Measurements from ENCODE around the gene RASGEF1B.

RASGEF1B gene

DNA sequence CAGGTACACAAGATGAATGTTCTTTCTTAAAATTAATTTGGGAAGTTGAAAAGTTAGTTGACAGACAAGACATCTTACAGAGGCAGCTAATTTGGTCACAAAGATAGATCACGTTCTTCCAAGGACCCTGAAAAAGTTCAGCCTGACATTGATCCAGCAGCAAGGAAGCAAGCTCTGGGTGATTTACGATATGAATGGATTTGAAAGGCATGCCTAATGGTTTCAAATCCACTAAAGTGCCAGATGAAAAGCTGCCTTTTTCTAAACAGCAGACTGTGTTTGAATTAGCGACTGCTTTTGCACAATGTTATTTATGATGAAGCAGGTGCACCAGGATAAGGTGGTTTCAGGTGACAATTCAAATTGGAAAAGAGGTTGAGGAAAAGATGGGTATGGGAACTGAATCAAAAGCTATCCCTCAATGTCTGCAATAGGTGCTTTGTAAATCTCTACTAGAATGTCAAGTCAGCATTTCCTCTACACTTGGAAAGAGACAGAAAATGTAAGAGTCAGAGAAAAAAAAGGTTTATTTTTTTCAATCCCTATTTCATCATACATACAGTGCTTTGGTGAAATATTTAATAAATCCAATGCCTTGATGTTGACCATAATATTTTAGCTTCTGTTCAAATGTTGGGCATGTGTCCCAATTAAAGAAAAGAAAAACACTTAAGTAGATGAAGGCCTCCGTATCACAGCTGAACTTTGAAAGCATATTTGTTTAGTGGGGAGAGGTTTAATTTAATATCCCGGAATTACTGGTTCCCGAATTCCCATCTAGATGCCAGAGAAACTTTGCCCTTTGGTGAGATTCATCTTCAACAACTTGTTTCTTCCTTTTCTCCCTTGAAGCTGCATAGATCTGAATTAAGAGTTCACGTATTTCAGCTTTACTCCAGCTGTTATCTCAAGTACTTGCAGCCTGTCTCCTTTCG, 6.0 kb downstream of the RASGEF1B start:
- DNase-seq = peak; percentile 85

DNA sequence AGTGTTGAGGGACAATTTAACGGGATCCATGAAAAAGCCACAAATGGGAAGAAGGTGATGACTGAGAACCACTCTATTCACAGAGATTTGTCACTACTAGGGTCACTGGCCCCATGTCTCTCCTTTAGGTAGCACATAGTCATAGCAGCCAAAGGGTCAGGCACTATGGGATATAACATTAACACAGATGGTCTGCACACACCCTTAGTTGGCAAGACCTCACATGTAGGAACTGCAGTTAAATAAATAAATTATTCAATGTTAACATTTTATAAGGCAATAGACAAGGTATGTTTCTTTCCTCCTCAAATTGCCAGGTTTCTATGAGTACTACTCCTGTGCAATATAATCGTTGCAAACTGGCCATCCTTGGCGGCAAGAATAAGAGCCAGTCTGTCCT, 10.9 kb downstream of the RASGEF1B start:
- no peak for DNase-seq

DNA sequence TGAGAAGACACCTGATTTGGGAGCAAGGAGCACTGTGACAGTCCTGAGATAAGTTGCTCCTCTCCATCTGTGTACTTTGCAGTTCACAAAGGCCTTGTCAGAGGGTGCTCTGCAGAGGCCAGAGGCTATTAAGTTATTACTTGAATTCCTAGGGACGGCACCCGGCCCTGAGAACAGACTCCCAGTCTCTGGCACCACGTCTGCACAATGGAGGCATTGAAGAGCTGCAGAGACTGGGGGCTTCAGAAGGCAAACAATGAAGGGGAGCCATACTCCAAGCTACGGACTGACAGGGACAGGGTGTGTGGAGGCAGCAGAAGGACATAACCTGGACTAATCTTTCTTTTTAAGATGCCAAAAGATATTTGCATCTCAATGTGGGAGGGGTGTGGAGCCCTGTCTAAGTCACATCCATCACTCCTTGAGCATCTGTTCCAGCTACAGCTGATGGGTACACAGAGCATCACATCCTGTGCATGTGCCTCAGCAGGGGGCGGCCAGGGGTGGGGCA, 11.5 kb downstream of the RASGEF1B start:
- no peak for DNase-seq

DNA sequence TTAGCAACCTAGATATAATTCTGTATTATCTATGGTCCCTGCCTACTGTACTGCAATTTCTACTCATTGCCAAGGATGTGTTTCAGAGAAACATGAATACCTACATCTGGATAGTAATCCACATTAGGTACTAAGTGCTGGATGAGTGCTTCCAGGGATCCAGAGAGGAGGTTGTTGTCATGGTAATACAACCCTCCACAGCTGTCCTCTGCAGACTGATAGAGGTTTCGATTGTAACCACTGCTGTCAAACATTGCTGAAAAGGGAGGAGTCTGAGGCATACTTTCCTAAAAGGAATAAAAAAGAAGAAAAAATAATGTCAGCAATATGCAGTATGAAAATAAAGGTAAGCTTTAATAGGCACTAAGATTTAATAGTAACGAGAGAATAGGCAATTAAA, 12.5 kb downstream of the RASGEF1B start:
- no peak for DNase-seq

DNA sequence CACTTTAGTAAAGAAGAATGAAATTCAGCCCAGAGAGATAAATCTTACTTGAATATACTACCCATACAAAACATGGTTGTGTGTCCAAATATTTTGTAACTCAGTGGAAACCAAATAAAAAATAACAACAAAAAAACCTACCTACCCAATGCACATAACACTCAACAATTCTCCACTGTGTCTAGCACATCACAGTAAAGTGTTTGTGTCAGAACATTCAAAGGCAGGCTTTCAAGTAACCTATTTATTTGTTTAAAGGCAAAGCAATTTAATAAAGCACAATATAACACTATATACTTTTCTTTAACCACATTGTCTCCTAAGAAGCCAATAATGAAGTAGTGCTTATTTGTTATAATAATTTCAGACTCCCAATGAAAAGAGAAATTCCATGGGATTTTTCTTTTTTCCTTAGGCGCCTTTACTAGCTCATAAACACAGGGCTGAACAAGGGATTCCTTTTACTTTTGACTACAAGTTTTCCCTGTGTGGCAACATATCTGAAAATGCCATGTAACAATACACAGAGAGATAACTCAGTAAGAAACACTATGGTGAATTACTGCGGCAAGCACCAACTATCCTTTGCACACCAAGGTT, 13.7 kb downstream of the RASGEF1B start:
- no peak for DNase-seq

DNA sequence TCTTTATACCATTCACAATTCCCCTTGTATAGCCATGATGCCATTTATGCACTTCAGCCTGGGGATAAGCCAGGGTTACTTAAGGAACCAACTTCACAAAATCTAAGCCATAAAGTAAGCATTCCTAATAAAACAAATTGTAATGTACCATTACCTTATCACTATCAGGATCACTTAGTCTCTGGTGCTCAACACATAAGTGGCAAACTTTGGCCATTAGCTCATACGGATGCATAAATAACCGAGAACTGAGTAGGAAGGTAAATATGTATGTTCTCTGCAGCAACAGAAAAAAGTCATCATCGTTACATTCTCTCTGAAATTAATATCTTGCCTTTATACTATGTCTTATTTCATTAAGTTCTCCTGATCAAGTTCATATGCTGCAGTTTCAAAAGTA, 14.4 kb downstream of the RASGEF1B start:
- no peak for DNase-seq

DNA sequence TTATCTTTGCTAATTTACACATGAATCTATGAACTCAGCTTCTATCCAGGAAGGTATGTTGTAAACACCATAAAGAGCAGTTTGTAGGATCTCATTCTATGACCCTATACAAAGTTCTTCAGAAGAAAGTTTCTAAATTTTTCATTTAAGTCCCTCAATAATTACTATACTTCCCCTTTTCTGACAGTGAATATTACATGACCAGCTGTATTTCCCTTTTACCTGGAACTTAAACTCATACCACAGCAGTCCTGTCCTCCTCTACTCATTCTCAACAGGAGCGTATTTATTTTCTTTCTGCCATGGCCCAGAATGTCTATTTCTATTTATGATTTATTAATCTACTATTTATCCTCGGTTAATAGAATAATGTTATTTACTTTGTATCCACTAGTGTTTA, 15.8 kb downstream of the RASGEF1B start:
- DNase-seq = no peak

DNA sequence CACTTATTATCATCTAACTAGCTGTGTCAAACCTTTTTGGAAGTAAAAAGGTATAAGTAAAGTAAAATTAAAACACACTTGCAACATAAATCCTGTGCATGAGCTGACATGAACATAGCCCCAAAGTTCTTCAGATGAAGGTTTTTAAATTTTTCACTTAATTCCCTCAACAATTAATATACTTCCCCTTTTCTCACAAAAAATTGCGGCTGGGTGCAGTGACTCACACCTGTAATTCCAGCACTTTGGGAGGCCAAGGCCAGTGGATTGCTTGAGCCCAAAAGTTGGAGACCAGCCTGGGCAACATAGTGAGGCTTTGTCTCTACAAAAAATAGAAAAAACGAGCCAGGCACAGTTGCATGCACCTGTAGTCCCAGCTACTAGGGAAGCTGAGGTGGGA, 16.8 kb downstream of the RASGEF1B start:
- no peak for DNase-seq

DNA sequence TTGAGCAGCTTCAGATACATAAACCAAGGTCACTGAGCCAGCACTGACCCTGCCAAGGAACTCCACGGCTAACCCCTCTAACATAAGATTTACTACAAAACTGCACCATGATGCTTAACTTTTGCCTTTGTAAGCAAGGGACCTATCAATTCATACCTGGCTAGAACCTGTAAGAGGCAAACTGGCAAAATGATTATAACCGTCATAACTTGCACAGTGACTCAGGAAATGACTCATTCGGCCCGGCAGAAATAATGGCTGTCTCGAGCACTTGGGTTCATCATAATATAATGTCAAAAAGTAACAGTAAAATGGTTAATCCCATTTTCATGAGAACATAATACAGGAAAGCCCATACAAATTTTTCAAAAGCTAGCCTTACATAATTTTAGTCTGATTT, 17.2 kb downstream of the RASGEF1B start:
- no peak for DNase-seq

DNA sequence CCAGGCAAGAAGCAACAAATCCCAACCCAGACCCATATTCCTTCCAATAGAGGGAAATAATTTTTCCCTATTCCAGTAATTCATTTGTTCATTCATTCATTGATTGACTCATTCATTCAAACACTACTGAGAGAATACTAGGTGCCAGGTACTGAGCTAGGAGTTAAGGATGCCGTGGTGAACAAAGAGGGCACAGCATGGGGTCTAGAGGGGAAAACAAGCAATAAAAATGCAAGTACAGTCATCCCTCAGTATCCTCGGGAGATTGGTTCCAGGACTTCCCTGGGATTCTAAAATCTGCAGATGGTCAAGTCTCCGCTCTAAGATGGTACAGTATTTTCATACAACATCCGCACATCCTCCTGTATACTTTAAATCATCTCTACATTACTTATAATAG, 18.7 kb downstream of the RASGEF1B start:
- DNase-seq = peak; percentile 6

DNA sequence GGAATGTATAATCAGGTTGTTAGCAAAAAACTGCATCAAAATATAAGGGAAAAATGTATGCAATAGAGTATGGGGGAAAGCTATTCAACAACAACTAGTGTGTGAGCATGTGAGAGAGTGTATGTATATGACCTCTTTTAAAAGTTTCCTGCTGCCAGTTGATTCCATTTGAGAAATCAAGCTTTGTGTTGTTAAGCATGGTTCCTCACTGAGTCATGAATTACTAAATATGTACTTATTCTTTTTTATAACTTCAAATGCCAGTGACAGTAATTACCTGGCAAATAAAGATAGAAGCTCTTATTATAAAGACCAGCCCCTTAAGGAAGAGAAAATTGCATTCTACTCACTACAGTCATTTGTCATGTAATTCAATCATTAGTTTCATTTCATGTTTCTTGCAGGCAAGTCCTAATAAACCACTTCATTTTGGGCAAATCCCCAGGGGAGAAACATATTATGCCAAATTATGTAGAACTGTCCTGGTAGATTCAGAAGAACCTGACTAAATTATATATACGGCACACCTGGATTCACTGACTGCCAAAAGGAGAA, 19.2 kb downstream of the RASGEF1B start:
- no peak for DNase-seq

DNA sequence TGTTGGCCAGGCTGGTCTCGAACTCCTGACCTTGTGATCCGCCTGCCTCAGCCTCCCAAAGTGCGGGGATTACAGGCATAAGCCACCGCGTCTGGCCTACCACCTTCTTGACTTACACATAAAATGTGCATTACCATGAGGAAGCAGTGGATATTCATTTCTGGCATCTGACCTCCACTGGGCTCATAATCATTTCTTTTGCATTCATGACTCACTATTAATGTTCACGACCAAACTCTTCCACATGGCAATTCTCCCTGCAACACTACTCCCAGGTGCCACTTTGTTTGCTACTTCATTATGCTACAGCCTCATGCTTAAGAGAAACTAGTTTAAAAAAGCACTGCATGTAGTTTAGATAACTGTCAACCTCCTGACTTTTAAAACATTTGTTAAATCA, 22.7 kb downstream of the RASGEF1B start:
- no peak for DNase-seq

DNA sequence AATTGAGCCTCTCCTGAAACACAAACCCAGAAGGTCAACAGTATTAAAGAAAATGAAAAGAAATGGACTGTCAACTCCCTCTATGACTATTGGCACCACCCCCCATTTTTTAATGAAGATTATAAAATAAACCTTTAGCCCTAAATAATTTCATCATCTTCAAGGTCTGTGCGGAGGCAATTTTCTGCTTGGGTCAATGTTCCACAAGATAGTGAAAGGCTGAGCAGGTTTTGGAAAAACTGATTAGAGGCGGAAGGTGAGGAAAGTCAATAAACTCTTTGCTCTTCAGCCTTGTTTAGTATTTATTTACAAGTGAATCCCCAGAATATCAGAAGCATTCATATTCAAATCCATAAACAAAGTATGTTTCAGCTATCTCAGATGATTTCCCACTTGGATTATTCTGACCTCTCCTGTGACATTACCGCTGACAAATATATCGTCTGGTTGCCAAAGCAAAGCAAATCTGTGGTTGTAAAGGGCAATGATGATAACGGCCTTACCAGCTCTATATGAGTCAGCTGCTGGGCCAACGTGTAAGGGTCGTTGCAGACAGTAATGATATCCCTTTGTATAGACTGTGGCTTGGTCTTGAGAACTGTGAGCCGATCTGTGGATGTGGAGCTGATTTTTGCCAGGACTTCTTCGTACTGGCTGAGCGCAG, 24.0 kb downstream of the RASGEF1B start:
- no peak for DNase-seq

DNA sequence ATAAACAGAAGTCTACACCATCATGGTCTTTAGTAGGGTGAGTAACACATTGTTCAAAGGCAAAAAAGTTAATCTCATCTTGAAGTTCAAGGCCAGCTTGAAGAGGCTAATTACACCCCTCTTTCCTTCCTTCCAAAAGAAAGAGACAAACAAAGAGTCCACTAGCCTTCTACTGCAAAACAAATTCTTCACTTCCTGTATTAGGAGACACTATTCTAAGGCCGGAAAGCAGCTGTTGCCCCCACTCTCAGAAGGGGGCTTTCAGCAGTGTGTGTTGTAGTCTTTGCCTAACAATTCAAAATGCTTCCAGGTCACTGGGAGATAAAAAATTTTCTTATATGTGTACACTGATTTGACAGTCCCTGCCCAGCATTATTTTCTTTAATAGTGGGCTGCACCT, 25.1 kb downstream of the RASGEF1B start:
- DNase-seq = no peak

DNA sequence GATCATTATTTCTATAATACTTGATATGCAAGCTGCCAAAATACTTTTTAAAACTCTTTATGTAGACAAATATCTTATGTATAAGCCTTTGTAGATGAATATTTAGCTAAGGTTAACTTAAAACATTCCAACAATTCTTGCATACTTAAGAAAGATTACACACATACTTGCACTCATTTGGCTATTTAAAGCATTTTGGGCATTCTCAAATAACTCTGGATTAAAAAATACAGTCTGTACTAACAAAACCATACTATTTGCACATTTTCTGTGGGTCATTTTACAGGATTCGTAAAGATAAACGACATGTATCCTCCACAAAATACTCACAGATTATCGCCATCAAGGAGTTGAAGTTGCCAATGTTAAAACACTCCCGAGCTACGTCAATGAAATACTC, 26.5 kb downstream of the RASGEF1B start:
- no peak for DNase-seq

DNA sequence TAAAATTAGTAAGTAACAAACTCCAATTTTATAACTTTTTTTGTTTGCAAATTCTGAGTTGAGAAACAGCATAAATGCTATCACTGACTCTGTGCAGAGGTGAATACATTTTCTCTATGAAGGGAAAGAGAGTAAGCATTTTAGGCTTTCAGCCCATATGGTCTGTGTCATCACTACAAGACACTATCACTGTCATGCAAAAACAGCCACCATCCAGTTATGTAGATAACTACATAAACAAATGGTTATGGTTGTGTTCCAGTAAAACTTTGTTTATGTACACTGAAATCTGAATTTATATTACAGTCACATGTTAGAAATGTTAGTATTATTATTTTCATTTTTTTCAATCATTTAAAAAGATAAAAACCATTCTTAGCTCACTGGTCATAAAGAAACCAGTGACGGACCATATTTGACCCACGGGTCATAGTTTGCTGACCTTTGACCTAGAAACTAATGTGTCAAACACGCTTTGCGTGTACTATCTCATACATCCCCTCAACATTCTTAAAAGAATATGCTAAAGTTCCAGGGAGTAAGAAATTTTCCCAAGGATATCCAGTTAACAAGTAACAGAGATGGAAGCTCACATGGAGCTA, 29.1 kb downstream of the RASGEF1B start:
- no peak for DNase-seq

DNA sequence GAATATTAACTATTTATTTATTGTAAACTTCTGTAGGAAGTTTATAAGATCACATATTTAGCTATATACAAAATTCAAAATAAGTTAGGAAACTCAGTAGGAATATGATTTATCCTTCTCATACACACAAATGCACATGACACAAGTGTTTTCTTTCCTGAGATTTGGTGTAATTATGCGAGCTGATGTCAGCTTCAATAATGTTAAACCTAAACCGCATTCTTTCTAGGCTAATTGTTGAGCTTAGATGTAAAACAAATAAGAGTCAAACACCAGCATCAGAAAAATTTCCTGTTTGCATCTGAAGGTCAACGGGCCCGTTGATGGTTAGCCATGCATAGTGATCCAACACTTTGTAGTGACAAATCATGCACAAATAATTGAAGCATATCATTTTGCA, 30.8 kb downstream of the RASGEF1B start:
- no peak for DNase-seq

DNA sequence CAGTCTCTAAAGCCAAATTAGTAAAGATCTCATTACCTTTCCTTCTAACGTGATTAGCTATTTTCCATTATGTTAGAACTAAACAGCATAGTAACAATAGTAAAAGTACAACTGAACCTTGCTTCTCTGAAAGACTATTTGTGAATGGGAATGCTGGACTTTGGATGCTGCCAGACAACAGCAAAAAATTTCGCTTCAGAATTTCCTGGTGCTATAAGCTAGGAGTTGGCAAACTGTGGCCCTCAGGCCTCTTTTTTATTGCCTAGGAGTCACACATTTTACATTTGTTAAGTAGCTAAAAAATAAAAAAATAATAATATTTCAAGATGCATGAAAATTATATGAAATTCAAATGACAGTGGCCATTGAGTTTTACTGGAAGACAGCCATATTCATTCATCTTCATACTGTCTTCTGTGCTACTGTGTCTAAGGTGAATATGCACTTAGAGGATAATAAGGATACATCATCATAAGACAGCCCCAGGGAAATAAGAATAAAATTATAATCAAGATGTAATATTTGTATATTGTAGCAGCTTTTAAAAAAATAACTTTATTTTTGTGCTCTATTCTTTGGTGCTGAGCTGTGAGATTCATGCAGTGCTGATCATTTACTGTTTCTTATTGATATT, 34.6 kb downstream of the RASGEF1B start:
- no peak for DNase-seq

DNA sequence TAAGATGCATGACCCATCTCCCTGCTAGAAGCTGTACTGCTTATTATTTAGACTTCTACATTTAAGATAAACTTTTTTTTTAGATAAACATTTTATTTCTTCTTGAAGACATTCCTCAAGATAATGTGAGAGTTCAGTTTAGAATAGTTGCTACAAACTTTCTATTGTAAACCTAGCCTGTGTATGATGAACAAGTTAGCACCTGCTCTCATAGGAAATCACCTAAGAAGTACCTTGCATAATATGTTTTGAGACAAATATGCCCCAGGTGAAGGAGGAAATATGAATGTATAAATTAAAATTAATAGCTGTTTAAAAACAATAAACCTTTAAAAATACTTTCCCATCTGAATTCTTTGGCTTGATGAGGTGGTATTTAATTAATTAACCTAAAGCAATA, 35.6 kb downstream of the RASGEF1B start:
- no peak for DNase-seq

DNA sequence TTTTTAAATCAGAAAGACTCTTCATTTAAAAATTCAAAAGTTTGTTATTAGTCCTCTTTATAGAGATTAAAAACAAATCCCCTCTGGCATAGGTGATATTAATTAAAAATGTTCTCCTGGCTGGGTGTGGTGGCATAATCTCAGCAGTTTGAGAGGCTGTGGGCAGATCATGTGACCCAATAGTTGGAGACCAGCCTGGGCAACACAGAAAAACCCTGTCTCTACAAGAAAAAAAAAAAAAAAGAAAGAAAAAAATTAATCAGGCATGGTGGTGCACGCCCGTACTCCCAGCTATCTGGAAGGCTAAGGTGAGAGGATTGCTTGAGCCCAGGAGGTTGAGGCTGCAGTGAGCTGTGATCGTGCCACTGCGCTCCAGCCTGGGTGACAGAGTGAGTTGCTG, 38.9 kb downstream of the RASGEF1B start:
- no peak for DNase-seq

DNA sequence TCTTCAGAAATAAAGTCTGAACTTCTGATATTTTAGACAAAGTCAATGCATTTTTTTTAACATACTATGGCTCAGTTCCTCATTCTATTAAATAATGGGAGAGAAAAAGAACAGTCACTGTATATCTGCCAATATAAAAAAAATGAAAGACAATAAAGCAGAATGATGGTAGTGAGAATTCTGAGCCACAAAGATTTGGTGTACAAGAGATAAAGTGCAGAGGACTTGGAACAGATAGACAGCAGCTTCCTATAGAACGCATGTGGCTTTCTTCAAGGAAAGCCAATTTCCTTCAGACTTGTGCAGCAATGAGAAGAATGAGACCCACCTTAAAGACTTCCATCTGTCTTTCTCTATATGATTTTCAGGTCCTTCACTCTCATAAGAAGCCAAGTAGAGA, 39.7 kb downstream of the RASGEF1B start:
- DNase-seq = no peak

DNA sequence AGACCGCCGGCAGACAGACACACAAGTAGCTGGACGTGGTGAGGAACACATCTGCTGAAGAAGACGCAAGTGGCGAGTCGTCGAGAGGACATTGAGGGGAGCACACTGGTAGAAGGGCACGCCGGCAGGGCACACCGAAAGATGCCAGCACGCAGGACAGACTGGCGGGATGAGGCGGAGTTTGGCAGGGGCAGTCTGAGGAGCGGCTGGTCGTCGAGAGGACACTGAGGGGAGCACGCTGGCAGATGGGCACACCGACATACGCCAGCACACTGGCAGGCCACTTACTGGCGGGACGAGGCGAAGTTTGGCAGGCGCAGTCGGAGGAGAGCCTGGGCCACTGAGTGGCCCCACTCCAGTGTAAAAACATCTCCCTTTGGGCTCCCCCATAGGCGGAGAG, 42.1 kb downstream of the RASGEF1B start:
- DNase-seq = no peak

DNA sequence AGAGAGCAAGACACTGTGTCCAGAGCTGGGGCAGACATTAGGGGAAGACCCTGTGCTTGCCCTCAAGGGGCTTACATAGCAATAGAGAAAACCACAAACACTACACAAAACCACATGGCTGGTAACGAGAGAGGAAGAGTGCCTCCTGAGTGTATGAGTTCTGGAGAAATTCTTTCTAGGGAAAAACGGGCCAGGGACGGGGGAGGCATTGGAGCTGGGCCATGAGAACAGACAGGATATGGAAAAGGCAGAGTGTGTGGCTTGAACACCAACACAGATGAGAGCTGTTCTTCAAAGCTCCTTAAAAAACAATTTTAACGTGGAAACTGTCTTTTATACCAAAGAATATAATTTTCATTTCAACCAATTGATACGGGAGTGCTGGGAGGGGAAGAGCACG, 42.7 kb downstream of the RASGEF1B start:
- DNase-seq = no peak
